Measurements from ENCODE around the gene ZNF275.

Gene ZNF275

DNA sequence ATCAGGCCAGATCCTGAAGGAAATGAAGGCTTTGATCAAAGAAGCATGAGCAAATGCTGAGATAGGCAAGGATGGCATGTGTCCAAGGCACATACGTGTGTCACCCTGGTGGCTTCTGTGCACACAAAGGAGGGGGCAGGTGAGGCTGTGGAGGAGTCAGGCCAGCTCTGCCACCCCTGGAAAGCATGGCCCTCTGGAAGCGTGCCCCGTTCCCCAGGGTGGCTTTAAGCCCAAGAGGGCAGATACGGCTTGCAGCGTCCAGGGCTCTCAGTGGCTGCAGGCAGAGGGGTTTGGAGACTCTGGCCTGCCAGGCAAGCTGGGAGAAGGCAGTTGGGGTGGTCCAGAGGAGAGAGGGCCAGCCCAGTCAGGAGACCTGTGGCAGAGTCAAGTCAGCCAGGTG, 41.6 kb downstream of the ZNF275 start:
- no peak for DNase-seq (ENCODE audit: extremely low read depth, low read depth)
- no peak for TF ChIP-seq CTCF (IDR thresholded peaks at IDR 0.05; ENCODE audit: low read depth, low read length)

DNA sequence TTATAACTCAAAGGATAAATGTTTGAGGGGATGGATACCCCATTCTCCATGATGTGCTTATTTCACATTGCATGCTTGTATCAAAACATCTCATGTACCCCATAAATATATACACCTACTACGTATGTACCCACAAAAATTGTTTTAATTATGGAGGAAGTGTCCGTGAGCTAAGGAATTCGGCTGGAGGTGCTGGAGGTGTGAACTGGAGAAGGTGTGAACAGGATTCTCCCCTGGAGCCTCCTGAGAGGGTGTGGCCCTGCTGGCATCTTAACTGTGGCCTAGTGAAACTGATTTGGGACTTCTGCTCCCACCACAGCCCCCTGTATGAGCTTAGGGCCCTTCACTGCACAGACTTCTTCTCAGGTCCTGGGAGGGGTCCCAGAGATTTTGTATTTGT, 43.8 kb downstream of the ZNF275 start:
- DNase-seq (ENCODE audit: extremely low read depth, low read depth), result no peak
- no peak for TF ChIP-seq CTCF (IDR thresholded peaks at IDR 0.05; ENCODE audit: low read depth, low read length)

DNA sequence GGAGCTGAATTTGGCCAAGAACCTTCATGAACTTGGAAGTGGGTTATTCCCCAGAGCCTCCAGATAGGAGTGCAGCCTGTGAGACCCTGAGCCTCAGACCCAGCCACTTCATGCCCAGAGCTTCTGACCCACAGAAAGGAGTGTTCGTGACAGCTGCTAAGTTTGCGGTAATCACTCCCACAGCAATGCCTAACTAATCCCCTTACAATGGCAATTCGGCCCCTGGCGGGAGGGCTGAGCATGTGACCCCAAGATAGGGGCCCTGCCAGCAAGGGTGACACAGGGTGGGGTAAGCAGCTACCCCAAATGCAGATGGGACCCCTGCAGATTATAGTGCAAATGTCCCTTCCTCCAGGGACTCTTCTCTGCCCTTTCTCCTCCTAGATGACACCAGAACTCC, 44.7 kb downstream of the ZNF275 start:
- no peak for DNase-seq (ENCODE audit: extremely low read depth, low read depth)
- TF ChIP-seq CTCF (IDR thresholded peaks at IDR 0.05; ENCODE audit: low read depth, low read length), result no peak

DNA sequence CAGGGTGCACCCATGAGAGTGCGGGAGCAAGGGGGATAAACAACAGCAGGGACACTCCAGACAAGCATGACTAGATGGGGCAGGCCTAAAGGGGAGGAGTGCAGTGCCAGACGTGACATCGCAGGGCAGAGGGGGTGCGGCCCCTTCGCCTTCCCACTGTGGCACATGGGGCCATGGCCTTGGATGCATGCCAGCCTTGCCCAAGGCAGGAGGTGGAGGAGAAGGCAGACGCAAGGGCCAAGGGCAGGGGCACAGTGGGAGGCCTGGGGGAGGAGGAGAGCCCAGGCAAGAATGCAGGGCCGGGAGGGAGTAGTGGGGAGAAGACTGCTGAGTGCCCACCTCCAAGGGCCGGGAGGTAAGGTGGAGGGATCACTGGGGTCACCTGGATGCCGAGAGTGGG, 45.6 kb downstream of the ZNF275 start:
- DNase-seq (ENCODE audit: extremely low read depth, low read depth), result no peak
- TF ChIP-seq CTCF (IDR thresholded peaks at IDR 0.05; ENCODE audit: low read depth, low read length), result no peak

- no peak for TF ChIP-seq CTCF (IDR thresholded peaks at IDR 0.05; ENCODE audit: low read depth, low read length)
- DNase-seq (ENCODE audit: extremely low read depth, low read depth), result no peak
These were observed 46.1 kb downstream of the ZNF275 start for GRCh38 chrX:153379971-153380581.

DNA sequence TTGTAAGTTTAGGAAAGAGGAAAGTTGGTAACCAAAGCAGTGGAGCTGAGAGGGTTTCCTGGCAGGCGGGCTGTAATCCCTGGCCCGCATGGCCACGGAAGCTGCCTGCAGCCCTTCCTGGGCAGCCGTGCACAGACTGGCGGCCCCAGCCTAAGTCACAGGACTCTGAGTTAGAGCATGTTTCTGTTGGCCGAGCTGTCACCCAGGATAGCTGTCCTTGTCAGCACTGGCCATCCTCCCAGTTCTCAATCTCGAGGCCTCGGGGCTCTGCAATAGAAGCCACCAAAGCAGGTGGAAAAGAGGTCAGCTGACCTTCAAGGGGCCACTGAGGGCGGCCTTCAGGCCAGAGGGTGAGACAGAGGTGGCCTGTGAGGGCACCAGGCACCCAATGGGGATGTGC, 46.7 kb downstream of the ZNF275 start:
- no peak for TF ChIP-seq CTCF (IDR thresholded peaks at IDR 0.05; ENCODE audit: low read depth, low read length)
- no peak for DNase-seq (ENCODE audit: extremely low read depth, low read depth)

DNA sequence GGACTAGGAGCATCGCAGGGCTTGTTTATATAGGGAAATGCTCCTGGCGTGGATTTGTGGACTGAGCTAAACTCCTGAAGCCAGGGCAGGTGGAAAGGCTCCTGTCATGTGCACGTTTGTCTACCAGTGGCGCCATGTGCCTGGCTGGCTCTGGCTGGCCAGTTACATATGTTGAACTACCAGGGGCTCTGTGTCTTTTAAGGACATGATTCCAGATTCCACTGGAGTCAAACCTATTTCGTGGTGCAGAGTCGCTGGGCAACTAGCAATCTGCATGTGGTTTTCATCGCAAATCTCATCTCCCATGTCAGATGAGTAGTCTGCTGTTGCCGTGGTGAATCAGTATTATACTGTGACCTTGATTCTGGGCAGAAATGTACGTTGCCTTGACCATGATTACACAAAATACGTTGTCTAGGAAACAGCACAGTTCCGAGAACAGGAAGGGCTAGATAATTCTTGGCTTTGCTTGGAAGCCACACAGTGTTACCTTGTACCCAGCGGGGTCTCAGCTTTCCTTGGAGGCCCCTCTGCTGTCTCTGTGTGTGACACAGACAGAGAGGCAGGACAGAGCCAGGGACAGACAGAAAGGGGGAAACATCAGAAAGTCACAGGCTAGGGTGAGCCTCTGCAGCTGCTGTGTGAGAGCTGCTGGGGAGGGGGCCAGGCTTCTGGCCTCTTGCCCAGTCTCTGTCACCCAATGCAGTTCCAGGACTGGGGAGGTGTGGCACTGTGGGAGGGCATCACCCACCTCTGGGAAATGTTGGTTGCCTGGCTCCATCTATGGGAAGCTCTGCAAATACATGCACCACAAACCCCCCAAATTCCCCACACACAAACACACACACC, 48.0 kb downstream of the ZNF275 start:
- DNase-seq (ENCODE audit: extremely low read depth, low read depth), result peak; percentile 91

More for the DNA sequence above, 48.0 kb downstream of the ZNF275 start:
- TF ChIP-seq CTCF (IDR thresholded peaks at IDR 0.05; ENCODE audit: low read depth, low read length), result peak; percentile 36

Measured in AG09319 (cell line).